Measurements from ENCODE around the gene RALGAPA2.
"Not testable (repeated sequence)": the region's sequence is repeated elsewhere in the genome, so short reads cannot be mapped to it uniquely, and the experiment has no call there.

Gene RALGAPA2

DNA sequence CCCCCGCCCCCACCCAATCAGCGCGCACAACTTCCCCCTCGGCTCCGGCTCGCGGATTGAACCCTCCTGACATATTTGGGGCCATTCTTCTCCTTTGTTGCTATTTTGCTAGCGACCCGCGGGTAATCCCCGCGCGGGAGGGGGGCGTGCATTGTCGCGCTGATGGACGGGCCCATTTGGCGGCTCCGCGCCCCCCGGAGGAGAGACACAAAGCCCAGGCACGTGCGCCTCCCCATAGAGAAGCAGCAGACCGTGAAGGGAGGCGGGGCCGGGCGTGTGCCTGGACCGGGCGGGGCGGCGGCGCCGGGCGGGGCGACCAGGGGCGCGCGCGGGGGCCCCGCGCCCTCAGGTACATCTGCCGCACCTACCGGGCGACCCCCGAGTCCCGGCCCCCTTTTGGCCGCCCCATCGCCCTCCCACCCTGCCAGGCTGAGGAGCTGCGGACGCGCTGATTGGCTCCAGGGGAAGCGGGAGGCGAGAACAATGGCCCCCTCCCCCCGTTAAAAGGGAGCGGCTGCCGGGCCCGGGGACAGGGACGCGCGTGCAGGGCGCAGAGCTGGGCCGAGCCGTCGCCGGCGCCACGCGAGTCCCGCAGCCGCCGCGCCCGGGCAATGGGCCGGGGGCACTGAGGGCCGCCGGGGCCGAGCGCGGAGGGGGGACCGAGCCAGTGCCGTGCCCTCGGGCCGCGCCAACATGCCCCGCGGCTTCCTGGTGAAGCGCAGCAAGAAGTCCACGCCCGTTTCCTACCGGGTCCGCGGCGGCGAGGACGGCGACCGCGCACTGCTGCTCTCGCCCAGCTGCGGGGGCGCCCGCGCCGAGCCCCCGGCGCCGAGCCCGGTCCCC is 344.6 kb downstream of the RALGAPA2 start, which contains the start of gene INSM1:
TSS of gene INSM1 (plus strand) at position 530 of the 843 bp plus-strand sequence. CDS start at position 694, 164 bp downstream.
- DNase-seq (ENCODE audit: low read depth, low spot score) = peak; percentile 49

DNA sequence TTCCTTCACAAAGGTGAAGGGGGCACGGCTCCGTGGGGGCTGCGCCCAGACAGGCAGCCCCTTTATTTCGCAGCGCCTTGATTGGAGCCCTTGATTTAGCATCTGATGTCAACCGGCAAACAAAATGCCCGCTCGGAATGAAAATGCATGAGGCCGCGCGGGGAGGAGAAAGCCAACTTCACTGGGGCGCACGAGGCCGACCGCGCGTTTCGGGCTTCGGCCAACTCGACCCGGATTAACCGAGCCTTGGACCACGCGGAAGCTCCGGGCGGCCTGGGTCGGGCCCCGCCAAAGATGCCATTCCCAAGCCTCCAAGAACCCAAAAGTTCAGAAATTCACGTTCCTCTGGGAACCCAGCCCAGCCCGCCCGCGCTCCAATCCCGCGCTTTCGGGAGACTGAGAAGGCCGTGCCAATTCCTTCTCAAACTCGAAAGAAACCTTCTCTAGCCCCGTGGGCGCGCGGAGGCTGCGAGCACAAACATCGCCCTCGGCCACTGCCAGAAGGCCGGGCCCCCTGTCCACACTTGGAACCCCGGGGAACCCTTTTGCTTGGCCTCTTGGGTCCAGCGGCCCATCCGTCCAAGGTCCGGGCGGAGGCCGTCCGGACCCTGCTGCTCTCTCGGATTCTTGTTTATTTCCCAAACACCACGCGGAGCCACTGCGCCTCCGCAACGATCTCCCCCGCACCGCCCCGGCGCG is 345.4 kb downstream of the RALGAPA2 start:
- DNase-seq (ENCODE audit: low read depth, low spot score) = peak; percentile 66

DNA sequence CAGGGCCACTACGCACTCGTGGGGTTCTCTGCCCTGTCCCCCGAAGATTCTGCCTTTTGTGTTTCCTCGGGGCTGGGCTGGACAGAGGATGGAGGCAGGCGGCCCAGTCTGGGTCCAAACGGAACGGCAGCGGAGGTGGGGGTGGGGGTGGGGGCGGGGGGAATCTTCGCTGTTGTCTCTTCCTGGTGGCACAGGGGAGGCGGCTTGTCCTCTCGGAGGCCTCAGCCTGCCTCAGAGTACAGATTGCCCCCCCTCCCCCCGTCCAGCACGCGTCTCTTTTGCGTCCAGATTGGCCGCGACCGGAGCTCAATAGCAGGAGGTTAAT is 345.9 kb downstream of the RALGAPA2 start:
- no peak for DNase-seq (ENCODE audit: low read depth, low spot score)

DNA sequence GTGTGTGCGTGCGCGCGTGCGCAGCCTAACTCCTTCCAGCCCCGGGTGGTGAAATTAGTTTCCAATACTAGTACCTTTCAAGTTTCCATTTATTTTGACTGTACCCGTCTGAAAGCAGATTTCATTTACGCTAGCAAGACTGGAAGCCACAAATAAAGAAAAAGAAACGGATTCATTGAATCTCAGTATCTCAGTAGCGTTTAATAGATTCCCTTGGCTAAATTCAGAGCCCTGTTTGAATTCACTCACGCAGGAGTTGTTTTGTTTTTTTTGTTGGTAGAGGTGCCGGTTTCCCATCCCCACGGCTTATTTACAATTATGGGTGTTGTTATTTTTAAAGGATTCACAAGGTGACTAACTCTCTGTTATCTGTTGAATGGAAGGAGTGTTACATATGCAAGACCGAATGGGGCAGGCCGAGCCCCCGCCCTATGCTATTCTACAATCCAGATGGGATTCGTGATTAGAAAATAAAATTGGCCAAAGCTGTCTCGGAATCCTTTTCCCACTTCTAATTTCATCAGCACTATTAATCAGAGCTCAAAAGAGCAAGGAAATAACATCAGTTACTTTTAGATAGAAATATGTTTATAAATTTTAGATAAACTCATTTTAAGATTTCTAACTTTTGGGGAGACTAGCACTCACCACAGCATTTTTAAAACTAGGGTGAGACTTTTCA is 346.8 kb downstream of the RALGAPA2 start:
- no peak for DNase-seq (ENCODE audit: low read depth, low spot score)

DNA sequence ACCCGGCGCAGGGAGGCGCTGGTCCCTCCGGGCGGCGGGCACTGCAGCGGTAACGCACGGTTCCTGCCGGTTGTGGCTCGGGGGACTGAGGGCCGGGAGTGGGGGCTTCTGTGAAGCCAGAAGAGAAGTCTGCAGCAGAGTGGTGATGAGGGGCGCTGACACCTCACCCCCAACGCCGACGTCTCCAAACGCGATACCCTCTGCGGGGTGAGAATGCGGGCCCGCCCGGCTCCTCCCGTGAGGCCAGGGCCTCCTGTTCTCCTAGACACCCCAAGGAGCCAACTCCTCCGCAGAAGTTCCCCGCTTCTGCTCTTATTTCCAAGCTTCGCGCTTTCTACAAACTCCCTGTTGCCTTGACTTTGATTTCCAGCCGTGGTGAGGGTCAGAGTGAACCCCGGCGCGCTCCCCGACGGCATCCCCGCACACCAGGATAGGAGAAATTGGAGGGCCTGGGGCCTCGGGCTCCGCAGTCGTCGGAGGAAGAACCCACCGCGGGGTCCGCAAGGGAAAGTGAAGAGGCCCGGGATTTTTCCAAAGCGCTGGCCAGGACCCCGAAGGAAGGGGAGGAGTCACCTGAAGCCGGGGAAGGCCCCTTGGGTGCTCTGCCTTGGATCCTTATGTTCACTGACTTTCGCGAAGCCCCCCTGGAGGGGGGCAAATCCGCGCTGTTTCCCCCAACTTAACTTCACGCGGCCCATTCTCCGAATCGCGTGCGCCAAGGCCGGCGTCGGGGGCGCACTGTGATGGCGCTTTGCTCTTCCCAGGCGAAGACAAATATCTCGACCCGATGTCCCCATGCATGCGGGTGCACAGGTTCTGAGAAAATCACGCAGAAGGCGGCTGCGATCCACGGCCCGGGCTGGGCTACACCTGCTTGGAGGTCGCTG is 347.6 kb downstream of the RALGAPA2 start:
- no peak for DNase-seq (ENCODE audit: low read depth, low spot score)

DNA sequence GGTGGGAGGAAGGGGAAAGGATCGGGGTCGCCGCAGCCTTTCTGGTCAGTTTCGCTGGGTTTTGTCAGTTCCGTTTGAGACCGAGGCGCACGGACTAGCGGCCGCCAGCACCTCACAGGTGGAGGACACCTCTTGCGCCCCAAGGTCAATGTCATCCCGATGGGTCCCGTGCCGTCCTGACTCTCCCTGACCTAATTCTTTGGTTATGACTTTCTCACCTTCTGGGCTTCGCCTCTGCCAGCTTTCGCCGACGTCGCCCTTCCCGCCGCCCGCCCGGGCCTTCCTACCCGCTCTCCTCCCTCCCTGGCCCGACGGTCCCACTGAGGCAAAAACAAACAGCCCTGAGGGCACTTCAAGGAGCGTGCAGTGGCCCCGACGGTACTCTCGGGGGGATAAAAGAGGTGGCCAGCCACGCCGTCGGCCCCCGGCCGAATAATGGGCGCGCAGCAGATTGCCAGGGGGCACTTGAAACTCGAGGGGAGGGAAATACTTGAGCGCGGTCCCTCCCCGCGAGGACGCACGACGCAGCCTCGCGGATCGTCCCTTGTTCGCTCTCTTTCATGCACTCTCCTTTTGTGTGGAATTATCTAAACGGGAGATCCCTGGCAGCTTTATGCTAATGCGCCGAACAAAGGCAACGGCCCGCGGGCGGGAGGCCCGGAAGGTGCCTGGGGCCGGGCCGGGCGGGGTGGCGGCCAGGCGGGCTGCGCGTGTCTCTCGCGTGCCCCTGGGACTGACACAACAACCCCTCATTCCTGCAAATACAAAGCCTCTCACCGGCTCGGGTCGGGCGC is 348.4 kb downstream of the RALGAPA2 start:
- peak; percentile 90 for DNase-seq (ENCODE audit: low read depth, low spot score)

DNA sequence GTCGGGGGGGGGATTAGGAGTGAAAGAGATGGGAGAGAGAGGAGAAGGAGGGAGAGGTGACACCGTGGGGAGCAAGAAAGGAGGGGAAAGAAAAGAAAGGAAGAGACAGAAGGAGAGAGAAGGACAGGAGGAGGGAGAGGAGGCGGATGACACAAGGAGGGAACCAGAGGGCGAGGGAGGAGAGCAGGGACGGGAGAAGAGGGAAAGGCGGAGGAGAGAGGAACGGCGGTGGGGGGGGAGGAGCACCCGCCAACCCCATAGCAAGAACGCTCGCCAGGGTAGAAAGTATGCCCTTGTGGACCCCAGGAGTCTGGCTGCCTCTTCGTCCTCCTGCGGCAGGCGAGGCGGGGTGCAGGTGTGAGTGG is 349.0 kb downstream of the RALGAPA2 start:
- peak; percentile 46 for DNase-seq (ENCODE audit: low read depth, low spot score)

DNA sequence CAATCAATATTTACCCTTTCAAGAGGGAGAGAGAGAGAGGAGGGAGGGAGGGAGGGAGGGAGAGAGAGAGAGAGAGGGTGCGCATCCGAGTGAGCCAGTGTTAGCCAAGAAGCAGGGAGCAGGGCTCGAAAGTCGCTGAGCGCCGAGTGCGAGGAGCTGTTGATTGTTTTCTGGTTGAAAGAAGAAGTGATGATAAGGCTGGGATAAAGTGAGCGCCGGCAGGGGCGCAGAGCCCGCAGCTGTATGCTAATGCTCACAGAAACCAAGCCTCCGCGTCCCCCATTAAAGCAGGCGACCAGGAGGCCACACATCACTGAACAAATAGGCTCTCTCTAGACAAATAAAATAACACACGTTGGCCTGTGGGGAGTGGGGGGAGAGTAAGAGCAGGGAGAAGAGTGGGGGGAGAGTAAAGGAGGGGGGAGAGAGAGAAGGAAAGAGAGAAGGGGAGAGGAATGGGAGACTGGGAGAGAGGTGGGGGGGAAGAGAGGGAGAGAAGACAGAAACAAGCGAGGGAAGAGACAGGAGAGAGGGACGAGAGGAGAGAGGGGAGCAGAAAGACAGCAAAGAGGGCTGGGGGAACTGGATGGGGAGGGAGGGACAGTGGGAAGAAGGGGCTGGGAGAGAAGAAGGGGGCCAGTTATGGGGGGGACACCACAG is 349.5 kb downstream of the RALGAPA2 start:
- peak; percentile 61 for DNase-seq (ENCODE audit: low read depth, low spot score)

DNA sequence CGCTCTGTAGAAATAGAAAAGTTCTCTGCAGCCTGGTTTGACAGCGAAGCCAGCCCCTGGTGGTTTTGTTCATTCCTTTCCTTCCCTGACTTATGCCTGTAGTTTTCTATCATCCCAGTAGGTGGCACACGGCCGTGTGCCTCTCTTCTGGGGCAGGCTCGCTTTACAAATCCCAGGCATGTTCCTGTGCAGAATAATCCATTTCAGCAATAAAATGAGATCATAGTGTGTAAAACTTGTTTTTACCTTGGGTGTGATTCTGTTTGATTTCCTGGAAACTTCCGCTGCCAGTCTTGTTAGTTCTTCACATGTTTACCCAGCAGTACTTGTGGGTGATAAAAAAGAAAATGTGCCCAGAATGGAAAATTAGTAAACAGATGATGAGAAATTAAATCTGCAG is 352.0 kb downstream of the RALGAPA2 start:
- peak; percentile 65 for DNase-seq (ENCODE audit: low read depth, low spot score)

DNA sequence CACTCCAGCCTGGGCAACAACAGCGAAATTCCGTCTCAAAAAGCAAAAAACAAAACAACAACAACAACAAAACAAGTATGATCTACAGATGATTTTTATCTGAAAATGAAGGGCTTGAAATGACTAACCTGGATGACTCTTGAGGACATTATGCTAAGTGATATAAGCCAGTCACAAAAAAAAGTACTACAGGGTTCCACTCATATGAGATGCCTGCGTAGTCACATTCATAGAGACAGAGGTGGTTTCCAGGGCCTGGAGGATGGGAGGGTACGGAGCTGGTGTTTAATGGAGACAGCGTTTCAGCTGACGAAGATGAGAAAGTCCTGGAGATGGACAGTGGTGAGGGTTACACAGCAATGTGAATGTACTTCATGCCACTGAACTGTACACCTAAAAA is 352.8 kb downstream of the RALGAPA2 start:
- no peak for DNase-seq (ENCODE audit: low read depth, low spot score)

DNA sequence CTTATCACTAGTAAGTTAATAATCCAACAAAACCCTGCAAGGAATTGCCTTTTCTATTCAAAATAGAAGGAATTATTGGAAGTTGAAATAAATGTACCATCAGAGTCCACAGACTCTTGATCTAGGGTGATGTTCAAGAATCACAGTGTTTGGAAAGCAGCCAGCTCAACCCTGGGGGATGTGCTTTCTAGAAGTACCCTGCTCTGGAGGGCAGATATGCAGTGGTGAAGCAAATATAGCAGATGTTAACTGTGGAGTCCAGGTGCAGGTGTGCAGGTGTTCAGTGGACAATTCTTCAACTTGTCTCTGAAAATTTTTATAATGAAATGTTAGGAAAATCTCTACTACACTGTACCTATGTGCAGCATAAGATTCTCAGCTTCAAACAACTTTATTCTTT is 353.6 kb downstream of the RALGAPA2 start:
- DNase-seq (ENCODE audit: low read depth, low spot score) = no peak

DNA sequence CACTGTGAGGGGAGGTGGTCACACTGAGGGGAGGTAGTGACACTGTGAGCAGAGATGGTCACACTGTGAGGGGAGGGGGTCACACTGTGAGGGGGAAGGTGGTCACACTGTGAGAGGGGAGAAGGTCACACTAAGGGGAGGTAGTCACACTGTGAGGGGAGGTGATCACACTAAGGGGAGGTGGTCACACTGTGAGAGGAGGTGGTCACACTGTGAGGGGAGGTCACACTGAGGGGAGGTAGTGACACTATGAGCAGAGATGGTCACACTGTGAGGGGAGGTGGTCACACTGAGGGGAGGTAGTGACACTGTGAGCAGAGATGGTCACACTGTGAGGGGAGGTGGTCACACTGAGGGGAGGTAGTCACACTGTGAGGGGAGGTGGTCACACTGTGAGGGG is 356.9 kb downstream of the RALGAPA2 start:
- DNase-seq (ENCODE audit: low read depth, low spot score) = not testable (repeated sequence)

DNA sequence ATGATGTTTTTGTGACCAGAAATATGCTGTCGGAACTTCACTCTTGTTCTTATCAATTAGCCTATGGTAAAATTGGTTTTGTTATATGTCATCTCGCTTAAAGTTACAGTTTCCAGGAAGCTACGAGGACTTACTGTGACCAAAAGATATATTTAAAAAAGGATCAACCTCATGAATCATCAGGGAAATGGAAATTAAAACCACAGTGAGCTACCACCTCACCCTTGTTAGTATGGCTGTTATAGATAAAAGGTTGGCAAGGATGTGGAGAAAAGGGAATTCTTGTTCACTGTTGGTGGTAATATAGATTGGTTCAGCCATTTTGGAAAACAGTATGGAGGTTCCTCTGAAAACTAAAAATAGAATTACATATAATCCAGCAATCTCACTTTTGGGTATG is 358.9 kb downstream of the RALGAPA2 start:
- no peak for DNase-seq (ENCODE audit: low read depth, low spot score)

DNA sequence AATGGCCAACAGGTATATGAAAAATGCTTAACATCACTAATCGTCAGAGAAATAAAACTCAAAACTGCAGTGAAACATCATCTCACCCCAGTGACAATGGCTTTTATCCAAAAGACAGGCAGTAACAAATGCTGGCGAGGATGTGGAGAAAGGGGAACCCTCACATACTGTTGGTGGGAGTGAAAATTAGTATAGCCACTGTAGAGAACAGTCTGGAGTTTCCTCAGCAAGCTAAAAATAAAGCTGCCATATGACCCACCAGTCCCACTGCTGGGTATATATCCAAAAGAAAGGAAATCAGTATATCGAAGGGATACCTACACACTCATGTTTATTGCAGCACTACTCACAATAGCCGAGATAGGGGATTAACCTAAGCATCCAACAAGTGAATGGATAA is 368.0 kb downstream of the RALGAPA2 start:
- no peak for DNase-seq (ENCODE audit: low read depth, low spot score)

DNA sequence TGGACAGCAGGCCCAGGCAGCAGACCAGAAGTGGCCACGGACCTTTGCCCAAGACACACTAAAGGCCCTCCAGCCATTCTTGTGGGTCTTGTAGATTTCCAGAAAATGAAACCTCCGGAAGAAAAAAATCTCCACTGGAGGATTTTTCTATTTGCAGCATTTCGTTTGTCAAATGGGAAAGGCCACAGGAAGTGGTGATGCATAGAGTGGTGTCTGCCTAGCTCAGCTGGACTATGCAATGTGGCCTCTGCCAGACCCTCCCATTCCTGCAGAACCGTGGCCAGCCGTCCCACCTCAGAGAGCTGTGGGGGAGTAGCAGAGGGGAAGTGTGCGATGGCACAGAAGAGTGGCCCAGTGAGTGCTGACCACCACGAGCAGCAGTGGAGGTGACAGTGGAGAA is 368.5 kb downstream of the RALGAPA2 start:
- DNase-seq (ENCODE audit: low read depth, low spot score) = no peak

Data from ELF-1 (cell line).